Lower leg skin (tissue), 3 donors: Measurements from ENCODE around the gene MCTP1.
"Not testable (repeated sequence)": the region's sequence is repeated elsewhere in the genome, so short reads cannot be mapped to it uniquely, and the experiment has no call there.

ENCODE experiments used
- POLR2A ChIP-seq, 2 donors: fragments of 450-650 bp; IDR thresholded peaks; one replicate each; pipeline ENCODE4 v1.6.1; 2016 to 2017; ENCODE audit warnings: antibody characterized with exemption in 2 of 2, mild to moderate bottlenecking in 1 of 2, moderate library complexity in 1 of 2
- TF ChIP-seq, protein P1 (sequence below), 3 donors: fragments of 450-650 bp; IDR thresholded peaks; one replicate each; pipeline ENCODE4 v1.5.1; 2016; ENCODE audit warnings: antibody characterized with exemption in 3 of 3, mild to moderate bottlenecking in 3 of 3, moderate library complexity in 2 of 3

DNA sequence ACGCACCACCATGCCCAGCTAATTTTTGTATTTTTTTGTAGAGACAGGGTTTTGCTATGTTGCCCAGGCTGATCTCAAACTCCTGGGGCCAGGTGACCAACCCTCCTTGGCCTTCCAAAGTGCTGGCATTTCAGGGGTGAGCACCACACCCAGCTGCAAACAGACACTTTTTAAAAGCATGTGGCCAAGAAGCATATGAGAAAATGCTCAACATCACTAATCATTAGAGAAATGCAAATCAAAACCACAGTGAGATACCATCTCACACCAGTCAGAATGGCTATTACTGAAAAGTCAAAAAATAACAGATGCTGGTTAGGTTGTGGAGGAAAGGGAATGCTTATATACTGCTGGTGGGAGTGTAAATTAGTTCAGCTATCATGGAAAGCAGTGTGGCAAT, 439.2 kb downstream of the MCTP1 start:
- TF ChIP-seq, protein P1, sequence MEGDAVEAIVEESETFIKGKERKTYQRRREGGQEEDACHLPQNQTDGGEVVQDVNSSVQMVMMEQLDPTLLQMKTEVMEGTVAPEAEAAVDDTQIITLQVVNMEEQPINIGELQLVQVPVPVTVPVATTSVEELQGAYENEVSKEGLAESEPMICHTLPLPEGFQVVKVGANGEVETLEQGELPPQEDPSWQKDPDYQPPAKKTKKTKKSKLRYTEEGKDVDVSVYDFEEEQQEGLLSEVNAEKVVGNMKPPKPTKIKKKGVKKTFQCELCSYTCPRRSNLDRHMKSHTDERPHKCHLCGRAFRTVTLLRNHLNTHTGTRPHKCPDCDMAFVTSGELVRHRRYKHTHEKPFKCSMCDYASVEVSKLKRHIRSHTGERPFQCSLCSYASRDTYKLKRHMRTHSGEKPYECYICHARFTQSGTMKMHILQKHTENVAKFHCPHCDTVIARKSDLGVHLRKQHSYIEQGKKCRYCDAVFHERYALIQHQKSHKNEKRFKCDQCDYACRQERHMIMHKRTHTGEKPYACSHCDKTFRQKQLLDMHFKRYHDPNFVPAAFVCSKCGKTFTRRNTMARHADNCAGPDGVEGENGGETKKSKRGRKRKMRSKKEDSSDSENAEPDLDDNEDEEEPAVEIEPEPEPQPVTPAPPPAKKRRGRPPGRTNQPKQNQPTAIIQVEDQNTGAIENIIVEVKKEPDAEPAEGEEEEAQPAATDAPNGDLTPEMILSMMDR (IDR thresholded peaks at IDR 0.05): not testable (repeated sequence)
- TF ChIP-seq POLR2A (IDR thresholded peaks at IDR 0.05): not testable (repeated sequence)
